Measurements from ENCODE around the gene RNGTT. TPM values are rescaled to one million over a fixed set of nuclear protein-coding genes. Genes with fewer than 3 reads are reported as not detected.

Gene RNGTT
- total RNA-seq (10 to 100 TPM; 12.1 to 15.2 TPM), polyA plus RNA-seq (ENCODE audit: insufficient read length in 6 of 6) (10 to 100 TPM; 15.6 to 18.5 (median 16.1) TPM)
- long read RNA-seq, donor 1, full-length matches to known transcripts: 1 of 1 reads
- long read RNA-seq, donor 1, partial matches to known transcripts: 0 of 1 reads
- long read RNA-seq, donor 1, other reads (novel, unspliced or antisense): 0 of 1 reads
- long read RNA-seq, donor 2, full-length matches to known transcripts: 5 of 5 reads
- long read RNA-seq, donor 2, partial matches to known transcripts: 0 of 5 reads
- long read RNA-seq, donor 2, other reads (novel, unspliced or antisense): 0 of 5 reads
- long read RNA-seq, donor 3, full-length matches to known transcripts: 1 of 1 reads
- long read RNA-seq, donor 3, partial matches to known transcripts: 0 of 1 reads
- long read RNA-seq, donor 3, other reads (novel, unspliced or antisense): 0 of 1 reads
- long read RNA-seq, donor 4, full-length matches to known transcripts: 1 of 5 reads
- long read RNA-seq, donor 4, partial matches to known transcripts: 2 of 5 reads
- long read RNA-seq, donor 4, other reads (novel, unspliced or antisense): 2 of 5 reads
- long read RNA-seq, donor 5, full-length matches to known transcripts: 4 of 4 reads
- long read RNA-seq, donor 5, partial matches to known transcripts: 0 of 4 reads
- long read RNA-seq, donor 5, other reads (novel, unspliced or antisense): 0 of 4 reads
- long read RNA-seq, donor 6, full-length matches to known transcripts: 3 of 3 reads
- long read RNA-seq, donor 6, partial matches to known transcripts: 0 of 3 reads
- long read RNA-seq, donor 6, other reads (novel, unspliced or antisense): 0 of 3 reads
- long read RNA-seq, donor 7, full-length matches to known transcripts: 3 of 3 reads
- long read RNA-seq, donor 7, partial matches to known transcripts: 0 of 3 reads
- long read RNA-seq, donor 7, other reads (novel, unspliced or antisense): 0 of 3 reads
- long read RNA-seq, donor 8, full-length matches to known transcripts: 3 of 3 reads
- long read RNA-seq, donor 8, partial matches to known transcripts: 0 of 3 reads
- long read RNA-seq, donor 8, other reads (novel, unspliced or antisense): 0 of 3 reads
- long read RNA-seq, donor 9: 0 reads
- long read RNA-seq, donor 10, partial matches to known transcripts: 0 of 1 reads
- long read RNA-seq, donor 10, other reads (novel, unspliced or antisense): 0 of 1 reads
- long read RNA-seq, donor 11, full-length matches to known transcripts: 1 of 1 reads
- long read RNA-seq, donor 11, partial matches to known transcripts: 0 of 1 reads
- long read RNA-seq, donor 11, other reads (novel, unspliced or antisense): 0 of 1 reads
- long read RNA-seq, donor 12, full-length matches to known transcripts: 1 of 1 reads
- long read RNA-seq, donor 12, partial matches to known transcripts: 0 of 1 reads
- long read RNA-seq, donor 12, other reads (novel, unspliced or antisense): 0 of 1 reads

DNA sequence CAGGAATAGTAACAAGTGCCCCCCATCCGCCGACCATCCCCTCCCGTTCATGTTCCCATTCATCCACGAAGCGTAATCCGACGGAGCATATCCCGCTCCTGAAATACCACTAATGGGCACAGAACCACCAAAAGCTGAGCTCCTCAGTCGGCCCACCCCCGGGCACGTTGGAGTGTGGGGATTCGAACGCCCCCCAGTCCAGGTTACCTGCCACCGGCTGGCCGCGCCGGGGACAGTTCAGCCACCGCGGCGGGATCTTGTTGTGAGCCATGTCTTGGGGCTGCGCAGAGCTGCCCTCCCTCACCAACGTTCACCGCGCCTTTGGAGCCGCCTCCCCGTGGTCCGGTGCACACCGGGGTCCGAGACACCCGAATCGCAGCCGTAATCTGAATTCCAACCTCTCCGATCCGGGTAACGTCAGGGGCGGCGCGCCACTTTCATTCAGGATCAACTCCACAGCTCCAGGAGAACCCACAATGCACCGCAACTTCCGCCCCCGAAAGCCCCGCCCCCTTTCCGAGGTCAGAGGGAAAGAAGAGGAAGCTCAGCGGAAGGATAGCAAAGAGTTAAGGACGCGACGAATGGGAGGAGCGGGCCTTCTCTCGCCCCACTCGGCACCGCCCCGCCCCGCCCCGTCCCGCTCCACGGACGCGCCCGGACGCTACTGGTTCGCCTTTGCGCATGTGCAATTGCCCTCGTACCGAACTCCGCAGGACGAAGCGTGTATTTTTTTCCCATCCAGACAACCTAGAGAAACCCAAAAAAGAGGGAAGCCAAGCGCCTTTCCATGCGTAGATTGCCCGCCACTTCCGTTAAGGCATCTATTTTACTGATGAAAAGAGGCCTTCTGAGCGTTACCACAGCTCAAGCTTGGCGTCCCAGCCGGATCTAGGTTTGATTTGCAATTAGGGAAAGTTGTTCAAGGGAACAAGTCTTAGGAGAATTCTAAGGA, at the start of gene RNGTT:
Gene RNGTT (minus strand): TSS at position 480 of the 952 bp plus-strand sequence. CDS start 209 bp downstream, at position 271.
- Histone ChIP-seq H3K36me3 (no peaks in the 10 kb centered on the region), H3K9me3 (peaks cover 0 to 24% of the 10 kb centered on the region in 2 donors), H3K27ac (peak within 1 kb of the TSS; percentile 77 to 86), H3K27me3 (no peaks in the 10 kb centered on the region), H3K4me1 (peaks cover 0 to 12% of the 10 kb centered on the region in 2 donors), H3K4me3 (peak within 1 kb of the TSS; percentile 75 to 96)
- ATAC-seq (peak; percentile 100), DNase-seq (peak; percentile 97 to 100 (median 99))
- no peak for TF ChIP-seq CTCF (IDR thresholded peaks at IDR 0.05)
- intact Hi-C loops (cut with DNase I): no loop called here

GRCh38 chr6:89011436-89011835, 48.0 kb upstream of the RNGTT start:
- H3K4me1 ChIP-seq: peaks cover 0 to 19% of the 10 kb centered on the region in 2 donors
- DNase-seq: no peak
- no peak for ATAC-seq
- TF ChIP-seq CTCF (IDR thresholded peaks at IDR 0.05): no peak
- no peaks in the 10 kb centered on the region for H3K27me3 ChIP-seq
- no peaks in the 10 kb centered on the region for H3K9me3 ChIP-seq
- H3K36me3 ChIP-seq: no peaks in the 10 kb centered on the region
- H3K4me3 ChIP-seq: no peak overlapping the region
- no peak overlapping the region for H3K27ac ChIP-seq
- intact Hi-C loops (cut with DNase I): no loop called here

DNA sequence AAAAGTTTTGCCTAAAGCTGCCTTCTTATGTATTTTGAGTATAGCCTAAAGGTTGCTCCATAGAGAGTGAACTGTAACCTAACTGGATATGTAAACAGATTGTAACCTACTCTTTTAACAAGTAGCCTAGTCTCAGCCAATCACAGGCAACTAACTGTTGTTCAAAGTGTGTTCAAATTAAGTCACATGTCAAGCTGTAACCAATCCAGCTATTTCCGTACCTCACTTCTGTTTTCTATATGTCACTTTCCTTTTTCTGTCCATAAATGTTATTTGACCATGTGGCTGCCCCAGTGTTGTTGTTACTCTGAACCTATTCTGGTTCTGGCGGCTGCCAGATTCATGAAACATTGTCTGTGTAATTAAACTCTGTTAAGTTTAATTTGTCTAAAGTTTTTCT, 47.4 kb upstream of the RNGTT start:
- no peaks in the 10 kb centered on the region for H3K9me3 ChIP-seq
- peaks cover 0 to 19% of the 10 kb centered on the region in 2 donors for H3K4me1 ChIP-seq
- no peak overlapping the region for H3K4me3 ChIP-seq
- no peak overlapping the region for H3K27ac ChIP-seq
- no peaks in the 10 kb centered on the region for H3K27me3 ChIP-seq
- no peak for TF ChIP-seq CTCF (IDR thresholded peaks at IDR 0.05)
- intact Hi-C loops (cut with DNase I): no loop called here
- H3K36me3 ChIP-seq: no peaks in the 10 kb centered on the region
- DNase-seq: no peak
- no peak for ATAC-seq

GRCh38 chr6:89009624-89010059, 46.2 kb upstream of the RNGTT start:
- Histone ChIP-seq H3K4me3 (no peak overlapping the region), H3K4me1 (peaks cover 0 to 19% of the 10 kb centered on the region in 2 donors), H3K27ac (peak overlapping the region in 1 of 2 donors; percentile 15), H3K36me3 (no peaks in the 10 kb centered on the region), H3K9me3 (no peaks in the 10 kb centered on the region), H3K27me3 (no peaks in the 10 kb centered on the region)
- DNase-seq: no peak
- intact Hi-C loops (cut with DNase I): no loop called here
- ATAC-seq: no peak
- no peak for TF ChIP-seq CTCF (IDR thresholded peaks at IDR 0.05)

Data from left lung (tissue), 14 donors.